Measurements from ENCODE around the gene METTL6. TPM values are rescaled to one million over a fixed set of nuclear protein-coding genes. Genes with fewer than 3 reads are reported as not detected.

METTL6 gene
- polyA plus RNA-seq, 1 experiment: 25.9 TPM

- Histone ChIP-seq H3K27ac (ENCODE audit: low read depth, low read length) (no peak overlapping the region), H3K9me3 (ENCODE audit: control insufficient read depth, insufficient read depth, low read length) (no peaks in the 10 kb centered on the region), H3K27me3 (ENCODE audit: control insufficient read depth, insufficient read depth, low read length) (no peaks in the 10 kb centered on the region), H3K4me3 (ENCODE audit: low read depth, low read length) (no peak overlapping the region)
- ChIA-PET POLR2A (no interaction called here), CTCF (no interaction called here)
- no peak for TF ChIP-seq CTCF (IDR thresholded peaks at IDR 0.05; ENCODE audit: low read depth, low read length)
- no peak for DNase-seq (ENCODE audit: low read depth, low spot score)
Observed at GRCh38 chr3:15454965-15455364, 27.6 kb upstream of the METTL6 start.

- Histone ChIP-seq H3K27me3 (ENCODE audit: control insufficient read depth, insufficient read depth, low read length) (no peaks in the 10 kb centered on the region), H3K4me3 (ENCODE audit: low read depth, low read length) (no peak overlapping the region), H3K27ac (ENCODE audit: low read depth, low read length) (no peak overlapping the region), H3K9me3 (ENCODE audit: control insufficient read depth, insufficient read depth, low read length) (no peaks in the 10 kb centered on the region)
- no peak for DNase-seq (ENCODE audit: low read depth, low spot score)
- POLR2A ChIA-PET: no interaction called here
- CTCF ChIA-PET: interaction anchor here (0.6 to 1.3 kb wide), 2 partner anchors 49 to 181 kb away, joined by 3 to 4 read pairs; no protein-coding TSS in a partner anchor
- TF ChIP-seq CTCF (IDR thresholded peaks at IDR 0.05; ENCODE audit: low read depth, low read length): no peak
Observed at GRCh38 chr3:15453991-15454625, 26.8 kb upstream of the METTL6 start.

- no peak for TF ChIP-seq CTCF (IDR thresholded peaks at IDR 0.05; ENCODE audit: low read depth, low read length)
- ChIA-PET CTCF (interaction anchor here (0.6 to 1.3 kb wide), 2 partner anchors 48 to 180 kb away, joined by 3 to 4 read pairs; no protein-coding TSS in a partner anchor), POLR2A (no interaction called here)
- DNase-seq (ENCODE audit: low read depth, low spot score): no peak
- H3K4me3 ChIP-seq (ENCODE audit: low read depth, low read length): no peak overlapping the region
- H3K27me3 ChIP-seq (ENCODE audit: control insufficient read depth, insufficient read depth, low read length): no peaks in the 10 kb centered on the region
- no peaks in the 10 kb centered on the region for H3K9me3 ChIP-seq (ENCODE audit: control insufficient read depth, insufficient read depth, low read length)
- no peak overlapping the region for H3K27ac ChIP-seq (ENCODE audit: low read depth, low read length)
Observed at GRCh38 chr3:15453501-15453900, 26.2 kb upstream of the METTL6 start.

- CTCF ChIA-PET: interaction anchor here (1.3 kb wide), 1 partner anchor 48 kb away, joined by 3 read pairs; no protein-coding TSS in a partner anchor
- Histone ChIP-seq H3K9me3 (ENCODE audit: control insufficient read depth, insufficient read depth, low read length) (no peaks in the 10 kb centered on the region), H3K27me3 (ENCODE audit: control insufficient read depth, insufficient read depth, low read length) (no peaks in the 10 kb centered on the region), H3K27ac (ENCODE audit: low read depth, low read length) (no peak overlapping the region), H3K4me3 (ENCODE audit: low read depth, low read length) (no peak overlapping the region)
- POLR2A ChIA-PET: no interaction called here
- DNase-seq (ENCODE audit: low read depth, low spot score): no peak
- no peak for TF ChIP-seq CTCF (IDR thresholded peaks at IDR 0.05; ENCODE audit: low read depth, low read length)
Observed at GRCh38 chr3:15452961-15453360, 25.6 kb upstream of the METTL6 start.

GRCh38 chr3:15452156-15452555, 24.8 kb upstream of the METTL6 start:
- no peak for TF ChIP-seq CTCF (IDR thresholded peaks at IDR 0.05; ENCODE audit: low read depth, low read length)

More at GRCh38 chr3:15452156-15452555, 24.8 kb upstream of the METTL6 start:
- Histone ChIP-seq H3K27me3 (ENCODE audit: control insufficient read depth, insufficient read depth, low read length) (no peaks in the 10 kb centered on the region), H3K9me3 (ENCODE audit: control insufficient read depth, insufficient read depth, low read length) (no peaks in the 10 kb centered on the region), H3K4me3 (ENCODE audit: low read depth, low read length) (no peak overlapping the region), H3K27ac (ENCODE audit: low read depth, low read length) (no peak overlapping the region)
- DNase-seq (ENCODE audit: low read depth, low spot score): no peak
- POLR2A ChIA-PET: no interaction called here
- CTCF ChIA-PET: no interaction called here

All from AG04450 (cell line).